Endometrial microvascular endothelial cells (primary cell): Measurements from ENCODE around the gene POR. TPM values are rescaled to one million over a fixed set of nuclear protein-coding genes. Genes with fewer than 3 reads are reported as not detected.
"Not testable (repeated sequence)": the region's sequence is repeated elsewhere in the genome, so short reads cannot be mapped to it uniquely, and the experiment has no call there.

Source experiments
- in situ Hi-C: cut with HindIII; loops from 2 replicates; pipeline ENCODE4 v1.10.0; 2017; ENCODE audit warnings: low sequenced_read_pairs, low pct_unique_long_range_greater_than_20kb; ENCODE audit errors: inconsistent ontology term
- total RNA-seq: library from RNA; depleted of rRNA; stranded (reverse); fragments of >200 nt; gene quantifications from one replicate; pipeline ENCODE4 v1.2.3, GENCODE V29; 2015; ENCODE audit errors: inconsistent ontology term

The POR gene
- total RNA-seq = 50.1 TPM

- in situ Hi-C loops = no loop called here
Measured at GRCh38 chr7:75914655-75915415, at the start of gene POR. TSS of gene POR (plus strand) at chr7:75915155. CDS start at chr7:75954002, 38,847 bp downstream.

- in situ Hi-C loops = no loop called here
Measured at GRCh38 chr7:75866114-75866488, 48.9 kb upstream of the POR start.

- in situ Hi-C loops = no loop called here
Measured at GRCh38 chr7:75866489-75867389, 48.2 kb upstream of the POR start.

GRCh38 chr7:75867390-75867717 lies 47.6 kb upstream of the POR start:
- in situ Hi-C loops = no loop called here

GRCh38 chr7:75868153-75868552 lies 46.8 kb upstream of the POR start:
- in situ Hi-C loops = no loop called here

- in situ Hi-C loops = no loop called here
Measured at GRCh38 chr7:75869776-75870379, 45.1 kb upstream of the POR start.

- in situ Hi-C loops = no loop called here
Measured at GRCh38 chr7:75870557-75871161, 44.3 kb upstream of the POR start.

- in situ Hi-C loops = no loop called here
Measured at GRCh38 chr7:75872073-75872782, 42.7 kb upstream of the POR start.

GRCh38 chr7:75874180-75874579 lies 40.8 kb upstream of the POR start:
- in situ Hi-C loops = not testable (repeated sequence)

GRCh38 chr7:75875113-75876080 lies 39.6 kb upstream of the POR start:
- in situ Hi-C loops = no loop called here

GRCh38 chr7:75876126-75876881 lies 38.7 kb upstream of the POR start:
- in situ Hi-C loops = no loop called here

GRCh38 chr7:75878312-75878768 lies 36.6 kb upstream of the POR start:
- in situ Hi-C loops = no loop called here

- in situ Hi-C loops = no loop called here
Measured at GRCh38 chr7:75878769-75879611, 36.0 kb upstream of the POR start, which contains the start of gene RHBDD2. TSS of gene RHBDD2 (plus strand) at chr7:75879034. CDS start at chr7:75879083, 49 bp downstream.

GRCh38 chr7:75879771-75880184 lies 35.2 kb upstream of the POR start:
- in situ Hi-C loops = no loop called here

GRCh38 chr7:75880242-75880641 lies 34.7 kb upstream of the POR start:
- in situ Hi-C loops = no loop called here
